ENCODE results near the gene SPECC1.
"Not testable (repeated sequence)": the region's sequence is repeated elsewhere in the genome, so short reads cannot be mapped to it uniquely, and the experiment has no call there.

The SPECC1 gene

DNA sequence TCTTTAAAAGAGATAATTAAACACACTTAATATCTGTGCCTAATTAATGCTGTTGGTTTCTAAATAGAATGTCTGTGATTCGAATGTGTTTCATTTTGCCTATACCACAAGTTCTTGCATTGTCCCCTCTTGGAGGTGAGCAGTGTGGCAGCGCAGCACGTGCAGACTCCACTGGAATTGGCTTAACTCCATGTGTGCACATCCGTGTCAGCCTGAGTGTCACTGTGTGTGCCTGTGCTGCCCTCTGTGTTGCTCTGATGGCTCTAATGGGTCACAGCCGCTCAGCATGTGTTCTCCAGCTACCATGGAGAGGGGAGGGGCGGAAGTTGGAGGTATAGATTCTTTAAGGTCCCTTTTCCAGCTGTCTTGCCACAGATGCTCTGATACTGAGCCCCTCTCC, 226.6 kb downstream of the SPECC1 start:
- DNase-seq (ENCODE audit: low spot score), result no peak

DNA sequence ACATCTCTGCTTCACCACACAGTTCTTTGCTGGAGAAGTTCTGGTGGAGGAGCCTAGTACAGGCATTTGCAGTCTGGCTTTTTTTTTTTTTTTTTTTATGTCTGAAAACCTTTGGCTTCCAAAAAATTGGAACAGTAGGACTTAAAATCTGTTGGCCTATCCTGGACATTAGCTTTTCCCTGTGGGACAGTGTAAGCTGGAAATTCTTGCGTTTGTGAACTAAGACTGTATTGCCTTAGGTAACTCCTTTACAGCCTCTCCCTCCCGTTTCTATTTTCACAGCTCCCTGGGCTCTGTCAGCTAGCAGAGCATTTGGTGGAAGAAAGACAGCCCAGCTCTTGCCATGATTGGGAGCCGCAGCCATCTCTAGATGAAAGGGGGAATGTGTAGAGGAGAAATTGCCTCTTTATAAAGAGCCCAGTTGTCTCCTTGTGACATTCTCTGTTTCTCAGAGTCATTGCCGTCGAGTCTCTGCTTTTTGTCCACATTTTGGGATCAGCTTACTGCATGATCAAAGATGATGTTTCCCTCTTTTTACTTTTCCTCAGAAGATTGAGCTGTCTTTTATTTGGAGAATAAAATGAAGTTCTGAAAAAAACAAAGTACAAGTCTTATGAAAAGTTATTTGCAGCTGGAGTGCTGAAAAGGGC, 227.5 kb downstream of the SPECC1 start:
- no peak for DNase-seq (ENCODE audit: low spot score)

DNA sequence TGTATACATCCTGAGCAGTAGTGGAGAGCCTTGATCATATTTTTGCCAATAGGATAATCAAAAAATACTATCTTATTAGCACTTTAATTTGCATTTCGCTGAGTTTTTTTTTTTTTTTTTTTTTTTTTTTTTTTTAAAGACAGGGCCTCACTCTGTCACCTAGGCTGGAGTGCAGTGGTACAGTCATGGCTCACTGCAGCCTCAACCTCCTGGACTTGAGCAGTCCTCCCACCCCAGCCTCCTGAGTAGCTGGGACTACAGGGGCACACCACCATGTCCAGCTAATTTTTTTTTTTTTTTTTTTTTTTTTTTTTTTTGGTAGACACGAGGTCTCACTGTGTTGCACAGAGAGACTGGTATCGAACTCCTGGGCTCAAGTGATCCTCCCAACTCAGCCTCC, 230.6 kb downstream of the SPECC1 start:
- DNase-seq (ENCODE audit: low spot score), result not testable (repeated sequence)

DNA sequence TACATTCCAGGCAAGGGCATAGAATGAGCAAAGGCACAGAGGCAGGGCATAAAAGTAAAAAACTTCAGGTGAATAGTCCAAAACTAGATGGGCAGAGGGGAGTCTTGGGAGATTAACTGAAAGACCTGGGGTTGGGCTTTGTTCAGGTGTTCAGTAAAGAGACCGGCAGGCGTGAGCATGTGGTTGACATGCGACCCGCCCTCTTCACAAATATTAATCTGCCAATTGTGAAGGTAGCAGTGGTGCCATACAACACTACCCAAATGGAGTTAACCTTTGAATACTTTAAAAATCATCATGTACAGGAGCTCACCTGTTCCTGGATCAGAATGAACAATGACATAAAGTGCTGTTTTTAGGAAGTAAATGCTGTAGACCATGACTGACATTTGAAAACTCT, 232.7 kb downstream of the SPECC1 start:
- no peak for DNase-seq (ENCODE audit: low spot score)

DNA sequence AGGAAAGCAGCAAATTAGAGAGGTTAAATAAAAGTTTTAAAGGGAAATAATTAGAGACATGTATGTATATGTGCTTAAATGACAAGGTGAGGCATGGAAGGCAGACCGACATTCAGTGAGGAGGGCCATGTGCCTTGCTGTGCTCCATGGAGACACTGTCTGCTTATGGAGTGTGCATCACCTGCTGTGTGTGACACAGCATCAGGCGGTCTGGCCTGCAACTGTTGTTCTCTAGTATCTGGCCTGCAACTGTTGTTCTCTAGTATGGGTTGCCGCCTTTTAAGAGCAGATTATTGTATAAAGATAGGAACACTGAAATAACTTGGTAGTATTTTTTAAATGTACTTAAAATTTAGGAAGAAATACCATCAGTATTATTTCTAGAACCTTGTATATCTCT, 233.1 kb downstream of the SPECC1 start:
- DNase-seq (ENCODE audit: low spot score), result no peak

GRCh38 chr17:20243524-20243923, 234.4 kb downstream of the SPECC1 start:
- no peak for DNase-seq (ENCODE audit: low spot score)

DNA sequence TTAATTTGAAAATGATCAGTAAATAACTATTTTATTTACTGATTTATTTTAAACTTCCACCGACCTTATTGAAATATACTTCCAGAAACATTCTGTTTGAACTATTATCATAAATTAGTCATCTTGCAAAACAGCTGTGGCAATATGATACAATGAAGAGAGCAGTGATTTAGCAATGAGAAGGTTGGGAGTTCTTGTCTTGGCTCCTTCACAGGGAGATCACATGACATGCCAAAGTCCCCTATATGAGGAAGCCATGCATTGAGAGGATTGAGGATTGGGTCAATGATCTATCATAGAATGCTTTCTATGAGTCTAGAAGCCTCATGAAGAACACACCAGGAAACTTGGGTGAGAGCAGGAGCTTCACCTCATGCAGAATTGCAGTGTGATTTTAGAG, 235.5 kb downstream of the SPECC1 start:
- no peak for DNase-seq (ENCODE audit: low spot score)

DNA sequence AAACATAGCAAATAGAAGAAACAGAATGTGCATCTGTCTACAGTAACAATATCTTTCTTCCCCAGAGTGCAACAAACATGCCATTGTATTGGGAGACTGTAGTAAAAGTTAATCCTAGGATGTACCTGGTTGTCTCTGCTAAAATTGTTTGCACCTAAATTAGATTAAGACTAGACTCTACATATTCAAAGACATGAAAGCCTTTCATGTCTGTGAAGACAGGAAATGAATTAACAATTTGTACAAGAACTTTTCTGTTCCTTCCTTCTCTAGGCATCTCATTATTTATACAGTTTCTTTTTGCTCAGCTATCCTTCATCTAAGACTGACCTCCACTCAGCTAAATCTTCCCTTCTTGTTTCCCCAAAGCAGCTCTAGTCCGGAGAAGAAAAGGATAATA, 237.5 kb downstream of the SPECC1 start:
- no peak for DNase-seq (ENCODE audit: low spot score)

DNA sequence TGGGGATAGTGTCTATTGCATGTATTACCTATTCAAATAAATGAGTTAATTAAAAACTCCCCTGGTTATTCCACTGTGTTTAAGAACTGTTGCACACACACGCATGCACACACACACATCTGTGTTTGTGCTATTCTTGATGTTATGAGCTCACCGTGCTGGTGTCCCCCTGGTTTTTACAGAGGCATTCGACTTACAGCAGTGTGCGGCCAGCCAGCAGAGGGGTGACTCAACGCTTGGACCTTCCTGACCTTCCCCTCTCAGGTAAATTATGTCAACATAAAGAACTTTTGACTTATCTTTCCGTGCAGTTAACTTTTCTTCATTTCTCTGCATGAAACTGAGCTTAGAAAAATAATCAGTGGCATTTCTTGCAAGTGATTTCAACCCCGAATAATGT, 244.2 kb downstream of the SPECC1 start:
- no peak for DNase-seq (ENCODE audit: low spot score)

- no peak for DNase-seq (ENCODE audit: low spot score)
Observed at GRCh38 chr17:20254541-20254940, 245.4 kb downstream of the SPECC1 start.

DNA sequence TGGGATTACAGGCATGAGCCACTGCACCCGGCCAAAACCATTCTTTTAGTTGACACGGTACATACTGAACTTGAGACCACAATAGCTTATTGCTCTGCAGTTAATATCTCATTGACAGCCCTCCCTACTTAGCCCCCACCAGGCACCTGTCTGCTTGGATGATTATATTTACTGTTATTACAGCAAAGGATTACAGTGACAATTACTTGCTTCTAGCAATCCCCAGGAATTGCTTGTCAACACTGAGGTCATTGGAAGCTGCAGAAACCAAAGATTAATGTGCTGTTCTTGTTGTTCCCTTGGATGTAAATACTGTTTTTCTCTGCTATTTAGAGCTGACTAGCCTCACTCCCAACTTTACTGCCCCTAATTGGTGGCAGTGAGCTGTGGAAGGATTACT, 247.0 kb downstream of the SPECC1 start:
- no peak for DNase-seq (ENCODE audit: low spot score)

- no peak for DNase-seq (ENCODE audit: low spot score)
Observed at GRCh38 chr17:20257008-20257407, 247.8 kb downstream of the SPECC1 start.

DNA sequence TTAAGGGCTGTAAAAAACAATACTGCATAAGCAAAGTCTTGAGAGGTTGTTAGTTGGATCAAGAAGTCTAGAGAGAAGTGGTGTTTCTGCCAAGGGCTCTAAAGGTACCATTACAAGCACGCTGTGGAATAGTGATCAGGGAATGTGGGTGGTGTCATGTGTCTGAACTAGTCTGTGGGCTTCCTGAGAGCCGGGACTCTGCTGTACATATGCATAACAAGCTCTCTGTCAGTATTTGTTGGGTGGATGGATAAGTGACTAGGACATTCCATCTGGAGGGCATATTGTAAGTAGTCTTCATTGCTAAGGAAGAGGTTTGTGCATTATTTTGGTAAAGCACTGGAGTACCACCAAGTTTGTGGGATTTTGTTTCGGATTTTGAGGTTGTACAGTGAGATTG, 248.6 kb downstream of the SPECC1 start:
- no peak for DNase-seq (ENCODE audit: low spot score)

GRCh38 chr17:20259668-20260067, 250.5 kb downstream of the SPECC1 start:
- DNase-seq (ENCODE audit: low spot score), result no peak

DNA sequence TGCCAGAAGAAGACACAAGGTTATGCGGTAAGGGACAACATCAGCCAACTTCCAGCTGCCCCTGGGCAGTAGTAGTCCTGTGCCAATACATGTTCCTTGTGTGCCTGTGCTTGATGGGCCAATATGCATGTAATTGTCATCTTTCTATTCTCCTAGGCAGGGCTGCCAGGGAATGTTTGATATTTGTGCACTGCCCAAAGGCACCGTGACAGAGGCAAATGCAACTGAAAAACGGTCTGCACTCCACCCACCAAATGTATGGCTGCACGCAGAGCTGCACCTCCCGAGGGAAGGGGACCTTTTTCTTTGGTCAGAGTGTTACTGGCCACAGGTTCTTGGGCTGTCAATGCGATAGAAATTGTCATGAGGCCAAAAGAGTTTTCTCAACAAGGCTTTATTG, 251.1 kb downstream of the SPECC1 start:
- DNase-seq (ENCODE audit: low spot score), result no peak

DNA sequence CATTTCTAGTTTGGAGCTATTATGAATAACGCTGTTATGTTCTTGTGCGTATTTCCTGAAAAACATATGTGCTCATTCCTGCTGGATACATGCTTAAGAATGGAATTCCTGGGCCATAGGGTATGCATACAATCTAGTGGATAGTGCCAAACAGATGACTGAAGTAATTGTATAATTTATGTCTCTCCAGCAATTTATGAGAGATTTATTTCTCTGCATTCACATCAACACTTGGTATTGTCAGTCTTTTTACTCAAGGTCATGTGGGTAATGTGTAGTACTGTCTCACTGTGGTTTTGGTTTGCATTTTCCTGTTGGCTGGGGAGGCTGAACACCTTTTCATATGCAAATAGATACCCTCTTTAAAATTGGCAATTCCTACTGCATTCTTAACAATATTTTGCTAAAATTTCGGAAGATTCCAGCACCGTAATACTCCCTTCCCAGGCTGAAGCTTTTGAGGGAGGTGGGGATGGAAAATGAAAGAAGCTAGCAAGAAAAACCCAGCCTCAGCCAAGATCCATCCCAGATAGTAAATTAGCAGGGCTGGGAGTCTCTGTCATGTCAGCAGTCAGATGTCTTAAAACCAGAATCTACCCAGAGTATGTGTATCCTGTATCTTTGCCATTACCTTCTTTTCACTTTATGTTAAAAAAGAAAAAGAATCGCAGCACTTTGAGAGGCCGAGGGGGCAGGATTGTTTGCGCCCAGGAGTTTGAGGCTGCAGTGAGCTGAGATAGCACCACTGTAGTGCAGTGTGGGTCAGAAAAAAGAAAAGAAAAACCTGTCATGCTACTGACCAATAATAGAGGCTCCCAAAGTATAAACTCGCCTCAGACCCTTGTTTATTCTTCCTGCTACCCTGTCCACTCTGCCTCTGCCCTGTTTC, 253.3 kb downstream of the SPECC1 start:
- DNase-seq (ENCODE audit: low spot score), result no peak

DNA sequence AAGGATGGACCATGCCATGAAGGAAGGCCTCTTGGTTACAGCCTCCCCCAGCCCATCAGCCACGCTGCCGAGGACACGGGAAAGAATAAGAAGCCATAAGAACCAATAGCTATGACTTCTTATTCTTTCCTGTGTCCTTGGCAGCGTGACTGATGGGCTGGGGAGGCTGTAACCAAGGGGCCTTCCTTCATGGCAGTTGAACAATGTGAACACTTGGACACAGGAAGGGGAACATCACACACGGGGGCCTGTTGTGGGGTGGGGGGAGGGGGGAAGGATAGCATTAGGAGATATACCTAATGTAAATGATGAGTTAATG, 253.9 kb downstream of the SPECC1 start:
- not testable (repeated sequence) for DNase-seq (ENCODE audit: low spot score)

DNA sequence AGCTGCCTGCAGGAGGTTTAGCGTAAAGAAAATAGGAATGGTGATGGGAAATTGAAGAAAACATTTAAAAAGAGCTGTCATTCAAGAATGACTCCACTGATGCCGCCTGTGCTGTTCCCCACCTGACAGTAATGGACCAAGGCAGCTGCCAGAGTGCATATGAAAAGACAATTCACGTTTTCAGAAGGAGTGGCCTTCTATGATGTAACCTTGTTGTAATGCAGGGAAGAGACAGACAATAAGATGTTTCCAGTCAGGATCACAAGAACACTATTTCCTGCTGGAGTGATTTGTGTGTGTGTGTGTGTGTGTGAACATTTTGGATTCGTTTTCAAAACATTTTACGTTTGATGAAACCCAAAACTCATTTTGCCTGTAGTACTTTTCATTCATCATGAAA, 254.4 kb downstream of the SPECC1 start:
- DNase-seq (ENCODE audit: low spot score), result peak; percentile 74

DNA sequence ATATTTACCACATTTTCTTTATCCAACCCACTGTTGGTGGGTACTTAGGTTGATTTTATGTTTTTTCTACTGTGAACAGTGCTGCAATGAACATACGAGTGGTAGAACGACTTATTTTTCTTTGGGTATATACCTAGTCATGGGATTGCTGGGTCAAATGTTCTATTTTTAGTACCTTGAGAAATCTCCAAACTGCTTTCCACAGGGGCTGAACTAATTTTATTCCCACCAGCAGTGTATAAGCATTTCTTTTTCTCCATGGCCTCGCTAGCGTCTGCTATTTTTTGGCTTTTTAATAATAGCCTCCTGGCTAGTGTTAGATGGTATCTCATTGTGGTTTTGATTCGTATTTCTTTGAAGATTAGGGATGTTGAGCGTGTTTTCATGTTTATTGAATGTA, 255.8 kb downstream of the SPECC1 start:
- DNase-seq (ENCODE audit: low spot score), result no peak

GRCh38 chr17:20266806-20267458, 257.8 kb downstream of the SPECC1 start:
- peak; percentile 13 for DNase-seq (ENCODE audit: low spot score)

GRCh38 chr17:20267459-20267842, 258.3 kb downstream of the SPECC1 start:
- no peak for DNase-seq (ENCODE audit: low spot score)

GRCh38 chr17:20270369-20270768, 261.2 kb downstream of the SPECC1 start:
- DNase-seq (ENCODE audit: low spot score), result no peak

DNA sequence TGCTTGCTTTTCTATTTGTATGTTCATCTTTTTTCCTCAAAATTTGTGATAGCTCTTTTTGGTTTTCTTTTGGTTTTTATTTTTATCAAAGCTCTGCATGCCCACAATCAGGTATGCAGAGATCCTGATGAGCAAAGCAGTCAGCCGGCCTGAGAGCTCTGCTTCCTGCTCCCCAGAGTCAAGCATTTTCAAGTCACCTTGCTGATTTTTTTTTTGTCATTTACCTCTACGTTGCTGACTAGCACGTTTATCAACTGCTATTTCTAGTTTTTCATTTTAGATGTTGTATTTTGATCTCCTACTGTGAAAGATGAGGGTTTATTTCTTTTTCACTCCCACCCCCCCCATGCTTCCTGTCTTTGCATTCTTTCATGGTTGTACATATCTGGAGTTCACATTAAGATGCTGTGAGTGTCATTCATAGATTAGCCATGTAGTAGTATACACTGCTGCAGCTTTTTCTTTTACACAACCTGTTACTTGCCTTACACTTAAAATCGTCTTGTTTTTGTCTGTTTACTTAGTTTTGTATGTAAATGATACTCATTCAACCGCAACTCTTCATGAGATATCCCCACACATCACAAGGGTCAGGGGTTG, 262.0 kb downstream of the SPECC1 start:
- no peak for DNase-seq (ENCODE audit: low spot score)

Data from SW480 (cell line).